ENCODE data around the gene ERGIC1.

The ERGIC1 gene

GRCh38 chr5:172985596-172985995, 151.5 kb downstream of the ERGIC1 start:
- H3K4me3 ChIP-seq (ENCODE audit: low read length) = peak overlapping the region; percentile 2
- DNase-seq (ENCODE audit: low read depth) = peak; percentile 17
- no peak for TF ChIP-seq CTCF (IDR thresholded peaks at IDR 0.05; ENCODE audit: insufficient read depth, low read depth, low read length, missing control alignments)

GRCh38 chr5:172988276-172988675, 154.2 kb downstream of the ERGIC1 start:
- no peak for DNase-seq (ENCODE audit: low read depth)
- TF ChIP-seq CTCF (IDR thresholded peaks at IDR 0.05; ENCODE audit: insufficient read depth, low read depth, low read length, missing control alignments) = no peak
- H3K4me3 ChIP-seq (ENCODE audit: low read length) = no peak overlapping the region

GRCh38 chr5:172990776-172991175, 156.7 kb downstream of the ERGIC1 start:
- no peak overlapping the region for H3K4me3 ChIP-seq (ENCODE audit: low read length)
- DNase-seq (ENCODE audit: low read depth) = no peak
- TF ChIP-seq CTCF (IDR thresholded peaks at IDR 0.05; ENCODE audit: insufficient read depth, low read depth, low read length, missing control alignments) = no peak

- DNase-seq (ENCODE audit: low read depth) = no peak
- no peak overlapping the region for H3K4me3 ChIP-seq (ENCODE audit: low read length)
- TF ChIP-seq CTCF (IDR thresholded peaks at IDR 0.05; ENCODE audit: insufficient read depth, low read depth, low read length, missing control alignments) = no peak
Observed at GRCh38 chr5:172994405-172994804, 160.4 kb downstream of the ERGIC1 start.

GRCh38 chr5:172999372-172999973, 165.4 kb downstream of the ERGIC1 start:
- no peak overlapping the region for H3K4me3 ChIP-seq (ENCODE audit: low read length)
- DNase-seq (ENCODE audit: low read depth) = peak; percentile 51
- TF ChIP-seq CTCF (IDR thresholded peaks at IDR 0.05; ENCODE audit: insufficient read depth, low read depth, low read length, missing control alignments) = no peak

- no peak overlapping the region for H3K4me3 ChIP-seq (ENCODE audit: low read length)
- DNase-seq (ENCODE audit: low read depth) = no peak
- no peak for TF ChIP-seq CTCF (IDR thresholded peaks at IDR 0.05; ENCODE audit: insufficient read depth, low read depth, low read length, missing control alignments)
Observed at GRCh38 chr5:172999974-173000373, 165.9 kb downstream of the ERGIC1 start.

GRCh38 chr5:173001229-173001841, 167.3 kb downstream of the ERGIC1 start:
- no peak overlapping the region for H3K4me3 ChIP-seq (ENCODE audit: low read length)
- no peak for DNase-seq (ENCODE audit: low read depth)
- TF ChIP-seq CTCF (IDR thresholded peaks at IDR 0.05; ENCODE audit: insufficient read depth, low read depth, low read length, missing control alignments) = no peak

Data from epithelial cell of esophagus (primary cell).